Stimulated activated CD4-positive, alpha-beta T cell treated with anti-CD3 and anti-CD28 coated beads, Interleukin-1b, Interleukin-23, amount 100 ng/mL, for 4 hours (primary cell): ENCODE measurements around the gene SERTAD2.

Experiments used
- DNase-seq, 2 donors: peaks; one replicate each; pipeline ENCODE4 v3.0.0-alpha.2; 2020; ENCODE audit warnings: low read depth in 2 of 2

The SERTAD2 gene

GRCh38 chr2:64629329-64629781 is 24.4 kb downstream of the SERTAD2 start:
- DNase-seq = no peak

- no peak for DNase-seq
Observed at GRCh38 chr2:64627860-64628841, 25.6 kb downstream of the SERTAD2 start.

GRCh38 chr2:64626963-64627760 is 26.6 kb downstream of the SERTAD2 start:
- no peak for DNase-seq

GRCh38 chr2:64626146-64626809 is 27.4 kb downstream of the SERTAD2 start:
- DNase-seq = no peak

- DNase-seq = no peak
Observed at GRCh38 chr2:64625299-64626145, 28.2 kb downstream of the SERTAD2 start.

GRCh38 chr2:64624862-64625261 is 28.9 kb downstream of the SERTAD2 start:
- no peak for DNase-seq

GRCh38 chr2:64624108-64624610 is 29.6 kb downstream of the SERTAD2 start:
- no peak for DNase-seq

GRCh38 chr2:64623242-64623850 is 30.4 kb downstream of the SERTAD2 start:
- DNase-seq = no peak

GRCh38 chr2:64622443-64623241 is 31.1 kb downstream of the SERTAD2 start:
- no peak for DNase-seq

- no peak for DNase-seq
Observed at GRCh38 chr2:64620661-64621060, 33.1 kb downstream of the SERTAD2 start.

- DNase-seq = no peak
Observed at GRCh38 chr2:64617631-64618151, 36.0 kb downstream of the SERTAD2 start.

GRCh38 chr2:64615844-64616536 is 37.7 kb downstream of the SERTAD2 start:
- no peak for DNase-seq

GRCh38 chr2:64615192-64615763 is 38.4 kb downstream of the SERTAD2 start:
- no peak for DNase-seq

GRCh38 chr2:64613276-64613675 is 40.4 kb downstream of the SERTAD2 start:
- DNase-seq = no peak

GRCh38 chr2:64612575-64613195 is 41.0 kb downstream of the SERTAD2 start:
- no peak for DNase-seq

- DNase-seq = no peak
Observed at GRCh38 chr2:64610316-64610855, 43.3 kb downstream of the SERTAD2 start.

- DNase-seq = no peak
Observed at GRCh38 chr2:64609942-64610281, 43.8 kb downstream of the SERTAD2 start.
